OCI-LY7 (cell line): ENCODE data around the gene CD74. TPM values are rescaled to one million over a fixed set of nuclear protein-coding genes. Genes with fewer than 3 reads are reported as not detected.

Experiments used
- BruUV-seq: library from RNA; stranded (reverse); fragments of 400-500 nt; replicated peaks from 2 replicates; lab custom pipeline; 2021; lab: Mats Ljungman, UMichigan
- CTCF ChIA-PET: fragments of 300-600 bp; sonication (Branson Sonifier 250); formaldehyde crosslinking; loops from one replicate; lab custom pipeline; 2022; ENCODE audit warnings: antibody characterized with exemption; ENCODE audit not compliant: unreplicated experiment; lab: Charles Lee
- POLR2A ChIA-PET: fragments of 300-600 bp; sonication (Branson Sonifier 250); formaldehyde crosslinking; loops from one replicate; lab custom pipeline; 2022; ENCODE audit warnings: antibody characterized with exemption; lab: Charles Lee
- DNase-seq: peaks from one replicate; pipeline ENCODE4 v3.0.0-alpha.2; 2015; ENCODE audit warnings: low spot score
- H2AFZ ChIP-seq: fragments of 200-600 bp; sonication (generic), shearing (Covaris generic); 2 replicates; pipeline ENCODE4 v1.6.1; 2014; ENCODE audit warnings: mild to moderate bottlenecking, antibody characterized with exemption, low read length, moderate library complexity
- H3K27ac ChIP-seq: fragments of 200-600 bp; sonication (generic); 2 replicates; pipeline ENCODE4 v1.5.1; 2014; ENCODE audit warnings: mixed run types, low read depth, mild to moderate bottlenecking, moderate library complexity, low read length, inconsistent platforms; ENCODE audit not compliant: poor library complexity, severe bottlenecking
- H3K36me3 ChIP-seq: fragments of 200-600 bp; sonication (generic); 2 replicates; pipeline ENCODE4 v1.6.1; 2014; ENCODE audit warnings: mild to moderate bottlenecking, antibody characterized with exemption, low read length, moderate library complexity, mixed read lengths; ENCODE audit not compliant: insufficient read depth
- H3K4me1 ChIP-seq: fragments of 200-600 bp; sonication (generic); 2 replicates; pipeline ENCODE4 v1.5.1; 2014; ENCODE audit warnings: mild to moderate bottlenecking, low read length; ENCODE audit not compliant: insufficient read depth, poor library complexity, severe bottlenecking
- H3K4me2 ChIP-seq: fragments of 200-600 bp; sonication (generic); 2 replicates; pipeline ENCODE4 v1.6.1; 2014; ENCODE audit warnings: mild to moderate bottlenecking, low read length
- H3K4me3 ChIP-seq: fragments of 200-600 bp; sonication (generic); 2 replicates; pipeline ENCODE4 v1.5.1; 2014; ENCODE audit warnings: mild to moderate bottlenecking, low read depth, low read length; ENCODE audit not compliant: poor library complexity, severe bottlenecking
- H3K79me2 ChIP-seq: fragments of 200-600 bp; sonication (generic); 2 replicates; pipeline ENCODE4 v1.6.1; 2016; ENCODE audit warnings: low read depth, mild to moderate bottlenecking, low read length, moderate library complexity, mixed read lengths; ENCODE audit not compliant: insufficient read depth
- H3K9me2 ChIP-seq: fragments of 200-600 bp; sonication (generic); 2 replicates; pipeline ENCODE4 v1.6.1; 2016; ENCODE audit warnings: mild to moderate bottlenecking, low read length, mixed read lengths; ENCODE audit not compliant: insufficient read depth
- H3K9me3 ChIP-seq: fragments of 200-600 bp; sonication (generic); 2 replicates; pipeline ENCODE4 v1.6.1; 2014; ENCODE audit warnings: mild to moderate bottlenecking, mixed run types, low read length, mixed read lengths
- H4K20me1 ChIP-seq: fragments of 200-600 bp; sonication (generic); 2 replicates; pipeline ENCODE4 v1.6.1; 2014; ENCODE audit warnings: mild to moderate bottlenecking, antibody characterized with exemption, low read length, moderate library complexity, mixed read lengths; ENCODE audit not compliant: insufficient read depth
- CTCF ChIP-seq: fragments of 200-600 bp; sonication (generic); conservative IDR thresholded peaks from 2 replicates; pipeline ENCODE4 v1.5.1; 2014; ENCODE audit warnings: mild to moderate bottlenecking, antibody characterized with exemption, low read length, moderate library complexity, mixed read lengths
- EZH2phosphoT487 ChIP-seq: fragments of 200-600 bp; sonication (generic); IDR thresholded peaks from 2 replicates; pipeline ENCODE4 v1.6.1; 2018; ENCODE audit warnings: low read depth, borderline replicate concordance, mild to moderate bottlenecking, mixed run types, antibody characterized with exemption, low read length, moderate library complexity, mixed read lengths
- intact Hi-C: fragments of 100-400 bp; cut with micrococcal nuclease; formaldehyde crosslinking; loops from one replicate; pipeline ENCODE4 v1.10.0; 2022; ENCODE audit not compliant: unreplicated experiment
- total RNA-seq, 2 experiments: library from RNA; depleted of rRNA in 1 of 2; stranded (reverse); fragments of >200 nt in 1 of 2; shearing (Covaris generic) in 1 of 2; gene quantifications; 2 replicates each; pipeline ENCODE4 v1.2.3, GENCODE V29; 2014 to 2022

CD74 gene
- total RNA-seq, 2 experiments from 2014 or later: 1,759 to 3,686 TPM

GRCh38 chr5:150364004-150364403, 48.7 kb downstream of the CD74 start:
- no peak for DNase-seq
- Histone ChIP-seq H3K9me2 (no peaks in the 10 kb centered on the region), H3K9me3 (no peaks in the 10 kb centered on the region), H3K36me3 (peaks cover 96% of the 10 kb centered on the region), H3K27ac (no peak overlapping the region), H3K4me1 (peaks cover 25% of the 10 kb centered on the region), H4K20me1 (peaks cover 19% of the 10 kb centered on the region; the same call in 1 of the 2 replicates), H3K4me2 (no peak overlapping the region), H3K4me3 (no peak overlapping the region), H2AFZ (no peak overlapping the region), H3K79me2 (peaks cover 26% of the 10 kb centered on the region)
- POLR2A ChIA-PET: interaction anchor here (0.5 to 1.5 kb wide), 3 partner anchors 18 to 62 kb away, joined by 3 to 5 read pairs (median 3); no protein-coding TSS in a partner anchor
- CTCF ChIA-PET: no interaction called here
- BruUV-seq: no TSS peak
- no peak for TF ChIP-seq CTCF
- intact Hi-C loops: no loop called here

GRCh38 chr5:150363185-150363584, 49.5 kb downstream of the CD74 start:
- no peak overlapping the region for H3K27ac ChIP-seq

More at GRCh38 chr5:150363185-150363584, 49.5 kb downstream of the CD74 start:
- Histone ChIP-seq H3K9me3 (no peaks in the 10 kb centered on the region), H3K4me3 (no peak overlapping the region), H3K36me3 (peaks cover 87% of the 10 kb centered on the region), H3K4me1 (peaks cover 32% of the 10 kb centered on the region), H3K79me2 (peaks cover 34% of the 10 kb centered on the region), H2AFZ (no peak overlapping the region), H4K20me1 (peaks cover 19% of the 10 kb centered on the region; the same call in 1 of the 2 replicates), H3K9me2 (no peaks in the 10 kb centered on the region), H3K4me2 (no peak overlapping the region)
- BruUV-seq: no TSS peak
- intact Hi-C loops: no loop called here
- ChIA-PET POLR2A (interaction anchor here (1.0 to 1.7 kb wide), 3 partner anchors 10 to 35 kb away, joined by 3 to 4 read pairs (median 3); no protein-coding TSS in a partner anchor), CTCF (interaction anchor here (0.5 to 1.6 kb wide), 2 partner anchors 12 to 918 kb away, joined by 6 read pairs; no protein-coding TSS in a partner anchor)
- TF ChIP-seq EZH2phosphoT487: no peak
- no peak for TF ChIP-seq CTCF
- no peak for DNase-seq
